GM12878 (cell line): Measurements from ENCODE around the gene SLC4A3. TPM values are rescaled to one million over a fixed set of nuclear protein-coding genes. Genes with fewer than 3 reads are reported as not detected.
A peak's percentile ranks its signal among the peaks of the same experiment; 100 is the strongest.

Experiments used
- BMI1 ChIP-seq: fragments of 450-650 bp; IDR thresholded peaks from 2 replicates; pipeline ENCODE4 v1.6.1; 2016; ENCODE audit warnings: mild to moderate bottlenecking, moderate library complexity, borderline replicate concordance
- BRCA1 ChIP-seq: IDR thresholded peaks from 2 replicates; pipeline ENCODE4 v1.6.1; 2011; ENCODE audit warnings: low read depth, low read length, improper control_type of control experiment
- DPF2 ChIP-seq: fragments of 450-650 bp; IDR thresholded peaks from 2 replicates; pipeline ENCODE4 v1.6.1; 2017; ENCODE audit warnings: mild to moderate bottlenecking
- EZH2 ChIP-seq: IDR thresholded peaks from 2 replicates; pipeline ENCODE4 v1.6.1; 2012; ENCODE audit warnings: low read depth, mild to moderate bottlenecking, control low read depth, inconsistent platforms, low read length, borderline replicate concordance; ENCODE audit not compliant: control insufficient read depth
- FOXK2 ChIP-seq: fragments of 450-650 bp; IDR thresholded peaks from 2 replicates; pipeline ENCODE4 v1.6.1; 2017; ENCODE audit warnings: mild to moderate bottlenecking, moderate library complexity
- FOXM1 ChIP-seq: IDR thresholded peaks from 2 replicates; pipeline ENCODE4 v1.6.1; 2012; ENCODE audit warnings: low read depth, mild to moderate bottlenecking, inconsistent platforms, low read length, moderate library complexity
- GABPA ChIP-seq: IDR thresholded peaks from 2 replicates; pipeline ENCODE4 v1.6.1; 2014; ENCODE audit warnings: antibody characterized with exemption, low read depth, mild to moderate bottlenecking, inconsistent platforms
- LARP7 ChIP-seq: fragments of 450-650 bp; IDR thresholded peaks from 2 replicates; pipeline ENCODE4 v1.6.1; 2017; ENCODE audit warnings: mild to moderate bottlenecking
- MYB ChIP-seq: fragments of 150-350 bp; IDR thresholded peaks from 2 replicates; pipeline ENCODE4 v1.6.1; 2014; ENCODE audit warnings: mild to moderate bottlenecking, low read depth, low read length, borderline replicate concordance
- NFYB ChIP-seq: IDR thresholded peaks from 2 replicates; pipeline ENCODE4 v1.6.1; 2011; ENCODE audit warnings: low read depth, mild to moderate bottlenecking, low read length, improper control_type of control experiment, moderate library complexity; ENCODE audit not compliant: insufficient read depth
- NR2C1 ChIP-seq: fragments of 450-650 bp; IDR thresholded peaks from 2 replicates; pipeline ENCODE4 v1.6.1; 2017; ENCODE audit warnings: antibody characterized with exemption, mild to moderate bottlenecking, moderate library complexity
- PAX8 ChIP-seq: fragments of 450-650 bp; IDR thresholded peaks from 2 replicates; pipeline ENCODE4 v1.6.1; 2017; ENCODE audit warnings: mild to moderate bottlenecking, moderate library complexity
- POLR2AphosphoS2 ChIP-seq: IDR thresholded peaks from 2 replicates; pipeline ENCODE4 v1.6.1; 2011; ENCODE audit warnings: low read depth, mild to moderate bottlenecking, low read length, improper control_type of control experiment, moderate library complexity
- WRNIP1 ChIP-seq: IDR thresholded peaks from 2 replicates; pipeline ENCODE4 v1.6.1; 2011; ENCODE audit warnings: low read depth, low read length, improper control_type of control experiment, borderline replicate concordance
- ZNF207 ChIP-seq: fragments of 450-650 bp; IDR thresholded peaks from 2 replicates; pipeline ENCODE4 v1.6.1; 2014; ENCODE audit warnings: antibody characterized with exemption, mild to moderate bottlenecking, borderline replicate concordance
- ZSCAN29 ChIP-seq: fragments of 450-650 bp; IDR thresholded peaks from 2 replicates; pipeline ENCODE4 v1.6.1; 2017; ENCODE audit warnings: mild to moderate bottlenecking, moderate library complexity
- polyA plus RNA-seq, 11 experiments: library from polyadenylated mRNA; depleted of rRNA in 4 of 11; unstranded in 6 of 11; stranded (reverse) in 5 of 11; fragments of >200 nt; fragmentation: Nextera tagmentation in 4 of 11; fragmentation: Illumina TruSeq in 1 of 11; extraction: Ambion mirVana in 4 of 11; extraction: Trizol in 1 of 11; gene quantifications; 1 replicate in 1 of 11; 2 replicates in 10 of 11; pipeline versions ENCODE4 v1.2.1 to v1.2.3, GENCODE V29; 2011 to 2016; ENCODE audit warnings: inconsistent platforms in 2 of 11, missing spikeins in 2 of 11, low read depth in 1 of 11
- total RNA-seq, 4 experiments: library from RNA; depleted of rRNA in 3 of 4; stranded (reverse); fragments of >200 nt in 3 of 4; fragmentation: Illumina TruSeq in 1 of 4; extraction: Trizol in 1 of 4; gene quantifications; 2 replicates each; pipeline versions ENCODE4 v1.2.1 to v1.2.3, GENCODE V29; 2013 to 2021
- TF ChIP-seq, protein P1 (sequence below): fragments of 450-650 bp; IDR thresholded peaks from 2 replicates; pipeline ENCODE4 v1.6.1; 2017; ENCODE audit warnings: mild to moderate bottlenecking, low read depth, inconsistent platforms; ENCODE audit not compliant: poor library complexity, severe bottlenecking
- TF ChIP-seq, protein P2 (sequence below): IDR thresholded peaks from 2 replicates; pipeline ENCODE4 v1.6.1; 2011; ENCODE audit warnings: borderline replicate concordance, low read depth, mild to moderate bottlenecking, moderate library complexity, low read length; ENCODE audit not compliant: insufficient read depth, poor library complexity, severe bottlenecking
- TF ChIP-seq, protein P3 (sequence below): IDR thresholded peaks from 2 replicates; pipeline ENCODE4 v1.6.1; 2012; ENCODE audit warnings: low read depth, low read length, improper control_type of control experiment
- TF ChIP-seq, protein P4 (sequence below): fragments of 450-650 bp; IDR thresholded peaks from 2 replicates; pipeline ENCODE4 v1.6.1; 2017; ENCODE audit warnings: low read depth, mild to moderate bottlenecking, moderate library complexity
- TF ChIP-seq, protein P5 (sequence below): IDR thresholded peaks from 2 replicates; pipeline ENCODE4 v1.6.1; 2012; ENCODE audit warnings: low read depth, low read length, improper control_type of control experiment

SLC4A3 gene
- total and polyA plus RNA-seq, 10 of the 15 experiments (the other 5 are each of a cell fraction or from before 2014, with no cell fraction given) = 0.05 to 0.08 TPM; not detected in 8

- TF ChIP-seq NR2C1 = peak; percentile 91
- peak; percentile 66; the same call in 1 of the 2 replicates for TF ChIP-seq LARP7
- no peak for TF ChIP-seq EZH2
- TF ChIP-seq, protein P1, sequence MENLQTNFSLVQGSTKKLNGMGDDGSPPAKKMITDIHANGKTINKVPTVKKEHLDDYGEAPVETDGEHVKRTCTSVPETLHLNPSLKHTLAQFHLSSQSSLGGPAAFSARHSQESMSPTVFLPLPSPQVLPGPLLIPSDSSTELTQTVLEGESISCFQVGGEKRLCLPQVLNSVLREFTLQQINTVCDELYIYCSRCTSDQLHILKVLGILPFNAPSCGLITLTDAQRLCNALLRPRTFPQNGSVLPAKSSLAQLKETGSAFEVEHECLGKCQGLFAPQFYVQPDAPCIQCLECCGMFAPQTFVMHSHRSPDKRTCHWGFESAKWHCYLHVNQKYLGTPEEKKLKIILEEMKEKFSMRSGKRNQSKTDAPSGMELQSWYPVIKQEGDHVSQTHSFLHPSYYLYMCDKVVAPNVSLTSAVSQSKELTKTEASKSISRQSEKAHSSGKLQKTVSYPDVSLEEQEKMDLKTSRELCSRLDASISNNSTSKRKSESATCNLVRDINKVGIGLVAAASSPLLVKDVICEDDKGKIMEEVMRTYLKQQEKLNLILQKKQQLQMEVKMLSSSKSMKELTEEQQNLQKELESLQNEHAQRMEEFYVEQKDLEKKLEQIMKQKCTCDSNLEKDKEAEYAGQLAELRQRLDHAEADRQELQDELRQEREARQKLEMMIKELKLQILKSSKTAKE = no peak
- peak; percentile 99 for TF ChIP-seq BMI1
- peak; percentile 80 for TF ChIP-seq FOXK2
- TF ChIP-seq, protein P2, sequence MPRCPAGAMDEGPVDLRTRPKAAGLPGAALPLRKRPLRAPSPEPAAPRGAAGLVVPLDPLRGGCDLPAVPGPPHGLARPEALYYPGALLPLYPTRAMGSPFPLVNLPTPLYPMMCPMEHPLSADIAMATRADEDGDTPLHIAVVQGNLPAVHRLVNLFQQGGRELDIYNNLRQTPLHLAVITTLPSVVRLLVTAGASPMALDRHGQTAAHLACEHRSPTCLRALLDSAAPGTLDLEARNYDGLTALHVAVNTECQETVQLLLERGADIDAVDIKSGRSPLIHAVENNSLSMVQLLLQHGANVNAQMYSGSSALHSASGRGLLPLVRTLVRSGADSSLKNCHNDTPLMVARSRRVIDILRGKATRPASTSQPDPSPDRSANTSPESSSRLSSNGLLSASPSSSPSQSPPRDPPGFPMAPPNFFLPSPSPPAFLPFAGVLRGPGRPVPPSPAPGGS = no peak
- TF ChIP-seq POLR2AphosphoS2 = peak; percentile 83
- no peak for TF ChIP-seq PAX8
- no peak for TF ChIP-seq MYB
- TF ChIP-seq, protein P3, sequence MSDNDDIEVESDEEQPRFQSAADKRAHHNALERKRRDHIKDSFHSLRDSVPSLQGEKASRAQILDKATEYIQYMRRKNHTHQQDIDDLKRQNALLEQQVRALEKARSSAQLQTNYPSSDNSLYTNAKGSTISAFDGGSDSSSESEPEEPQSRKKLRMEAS = peak; percentile 31; the same call in 1 of the 2 replicates
- TF ChIP-seq, protein P4, sequence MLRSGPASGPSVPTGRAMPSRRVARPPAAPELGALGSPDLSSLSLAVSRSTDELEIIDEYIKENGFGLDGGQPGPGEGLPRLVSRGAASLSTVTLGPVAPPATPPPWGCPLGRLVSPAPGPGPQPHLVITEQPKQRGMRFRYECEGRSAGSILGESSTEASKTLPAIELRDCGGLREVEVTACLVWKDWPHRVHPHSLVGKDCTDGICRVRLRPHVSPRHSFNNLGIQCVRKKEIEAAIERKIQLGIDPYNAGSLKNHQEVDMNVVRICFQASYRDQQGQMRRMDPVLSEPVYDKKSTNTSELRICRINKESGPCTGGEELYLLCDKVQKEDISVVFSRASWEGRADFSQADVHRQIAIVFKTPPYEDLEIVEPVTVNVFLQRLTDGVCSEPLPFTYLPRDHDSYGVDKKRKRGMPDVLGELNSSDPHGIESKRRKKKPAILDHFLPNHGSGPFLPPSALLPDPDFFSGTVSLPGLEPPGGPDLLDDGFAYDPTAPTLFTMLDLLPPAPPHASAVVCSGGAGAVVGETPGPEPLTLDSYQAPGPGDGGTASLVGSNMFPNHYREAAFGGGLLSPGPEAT = peak; percentile 63; the same call in 1 of the 2 replicates
- no peak for TF ChIP-seq WRNIP1
- TF ChIP-seq NFYB = peak; percentile 45; the same call in 1 of the 2 replicates
- no peak for TF ChIP-seq BRCA1
- no peak for TF ChIP-seq FOXM1
- peak; percentile 97 for TF ChIP-seq GABPA
- TF ChIP-seq ZSCAN29 = no peak
- 0 out of 2 replicates have a peak, but pooled peaks have one; percentile 29 for TF ChIP-seq ZNF207
- TF ChIP-seq, protein P5, sequence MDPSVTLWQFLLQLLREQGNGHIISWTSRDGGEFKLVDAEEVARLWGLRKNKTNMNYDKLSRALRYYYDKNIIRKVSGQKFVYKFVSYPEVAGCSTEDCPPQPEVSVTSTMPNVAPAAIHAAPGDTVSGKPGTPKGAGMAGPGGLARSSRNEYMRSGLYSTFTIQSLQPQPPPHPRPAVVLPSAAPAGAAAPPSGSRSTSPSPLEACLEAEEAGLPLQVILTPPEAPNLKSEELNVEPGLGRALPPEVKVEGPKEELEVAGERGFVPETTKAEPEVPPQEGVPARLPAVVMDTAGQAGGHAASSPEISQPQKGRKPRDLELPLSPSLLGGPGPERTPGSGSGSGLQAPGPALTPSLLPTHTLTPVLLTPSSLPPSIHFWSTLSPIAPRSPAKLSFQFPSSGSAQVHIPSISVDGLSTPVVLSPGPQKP = peak; percentile 68
- TF ChIP-seq DPF2 = 0 out of 2 replicates have a peak, but pooled peaks have one; percentile 38
Measured at GRCh38 chr2:219597552-219598307, 29.7 kb upstream of the SLC4A3 start, which contains the start of gene STK11IP (continued).
